ENCODE measurements around the gene SMPD3.

GRCh38 chr16:68374961-68375660 lies 73.2 kb downstream of the SMPD3 start:
- no peak for TF ChIP-seq POLR2A (IDR thresholded peaks at IDR 0.05)
- TF ChIP-seq CTCF (IDR thresholded peaks at IDR 0.05): no peak
